H1 (cell line): ENCODE results near the gene SOCS6. TPM values are rescaled to one million over a fixed set of nuclear protein-coding genes. Genes with fewer than 3 reads are reported as not detected.

Experiments used
- CTCF ChIA-PET: fragments of 300-600 bp; sonication (Branson Sonifier 250); formaldehyde crosslinking; loops from one replicate; lab custom pipeline; 2021; ENCODE audit not compliant: partially characterized antibody; lab: Charles Lee
- POLR2A ChIA-PET: fragments of 300-600 bp; sonication (Branson Sonifier 250); formaldehyde crosslinking; loops from one replicate; lab custom pipeline; 2021; ENCODE audit warnings: inconsistent platforms; ENCODE audit not compliant: partially characterized antibody; lab: Charles Lee
- DNase-seq, 2 experiments: peaks; one replicate each; pipeline versions ENCODE4 v3.0.0 to v3.0.0-alpha.2; 2010 to 2022; ENCODE audit warnings: low spot score in 2 of 2, low read depth in 1 of 2, mixed read lengths in 1 of 2
- FAIRE-seq: peaks from 2 replicates; lab custom pipeline; 2011; peaks lifted over from hg19 to GRCh38; lab: Jason Lieb, UNC
- H2AFZ ChIP-seq: 2 replicates; pipeline ENCODE4 v1.8.1; 2012; ENCODE audit warnings: low read length, inconsistent platforms
- H2AK5ac ChIP-seq: 2 replicates; pipeline ENCODE4 v1.6.1; 2013; ENCODE audit warnings: low read depth, low read length
- H2BK120ac ChIP-seq: replicated peaks from 2 replicates; pipeline ENCODE3; 2013; ENCODE audit warnings: low read depth, low read length, inconsistent platforms
- H2BK12ac ChIP-seq: 2 replicates; pipeline ENCODE4 v1.6.1; 2013; ENCODE audit warnings: low read depth, low read length
- H2BK15ac ChIP-seq: 2 replicates; pipeline ENCODE4 v1.6.1; 2013; ENCODE audit warnings: low read length
- H2BK20ac ChIP-seq: 2 replicates; pipeline ENCODE4 v1.6.1; 2013; ENCODE audit warnings: low read length
- H2BK5ac ChIP-seq: 2 replicates; pipeline ENCODE4 v1.6.1; 2013; ENCODE audit warnings: low read depth, low read length
- H3K14ac ChIP-seq: 2 replicates; pipeline ENCODE4 v1.6.1; 2013; ENCODE audit warnings: inconsistent platforms; ENCODE audit not compliant: insufficient read length
- H3K18ac ChIP-seq: 2 replicates; pipeline ENCODE4 v1.6.1; 2013; ENCODE audit warnings: low read length; ENCODE audit errors: extremely low read depth
- H3K23ac ChIP-seq: 2 replicates; pipeline ENCODE4 v1.6.1; 2013; ENCODE audit warnings: inconsistent platforms; ENCODE audit not compliant: insufficient read length
- H3K23me2 ChIP-seq: 2 replicates; pipeline ENCODE4 v1.6.1; 2013; ENCODE audit warnings: low read depth, low read length
- H3K27ac ChIP-seq: 2 replicates; pipeline ENCODE4 v1.6.1; 2011; ENCODE audit warnings: low read depth, low read length, inconsistent platforms
- H3K27me3 ChIP-seq, 4 experiments: replicated peaks in 1 of 4; 1 replicate in 1 of 4; 2 replicates in 3 of 4; pipeline versions ENCODE4 v1.6.1 to v1.8.1; 2011 to 2013; ENCODE audit warnings: low read length in 3 of 4, mild to moderate bottlenecking in 3 of 4, inconsistent platforms in 2 of 4, mixed read lengths in 2 of 4, moderate library complexity in 1 of 4; ENCODE audit not compliant: control insufficient read depth in 3 of 4, insufficient read depth in 3 of 4; ENCODE audit errors: extremely low read depth in 1 of 4
- H3K36me3 ChIP-seq, 4 experiments: 2 replicates each; pipeline versions ENCODE4 v1.6.1 to v1.8.1; 2011 to 2013; ENCODE audit warnings: mild to moderate bottlenecking in 4 of 4, low read length in 3 of 4, moderate library complexity in 2 of 4, control low read depth in 1 of 4, inconsistent platforms in 1 of 4; ENCODE audit not compliant: insufficient read depth in 4 of 4, control insufficient read depth in 2 of 4
- H3K4ac ChIP-seq: replicated peaks from 2 replicates; pipeline ENCODE3; 2013; ENCODE audit warnings: low read length, low read depth, mixed read lengths, inconsistent platforms; ENCODE audit not compliant: insufficient read length
- H3K4me1 ChIP-seq, 4 experiments: replicated peaks in 1 of 4; 1 replicate in 1 of 4; 2 replicates in 3 of 4; pipeline versions ENCODE4 v1.6.1 to v1.8.1; 2011 to 2013; ENCODE audit warnings: low read length in 3 of 4, inconsistent platforms in 2 of 4, mixed read lengths in 1 of 4; ENCODE audit not compliant: insufficient read depth in 4 of 4, control insufficient read depth in 3 of 4
- H3K4me2 ChIP-seq, 2 experiments: 2 replicates each; pipeline versions ENCODE4 v1.6.1 to v1.8.1; 2011 to 2013; ENCODE audit warnings: low read depth in 2 of 2, low read length in 2 of 2, control low read depth in 1 of 2, inconsistent platforms in 1 of 2, mild to moderate bottlenecking in 1 of 2; ENCODE audit not compliant: insufficient read depth in 1 of 2
- H3K4me3 ChIP-seq, 4 experiments: fragments of 200-600, 300-600 bp in 1 of 4; sonication (generic), shearing (Covaris generic), sonication (Bioruptor Twin) in 1 of 4; 2 replicates each; pipeline versions ENCODE4 v1.5.1 to v1.8.1; 2011 to 2016; ENCODE audit warnings: low read length in 4 of 4, low read depth in 3 of 4, control low read depth in 2 of 4, inconsistent platforms in 2 of 4, mild to moderate bottlenecking in 2 of 4, mixed read lengths in 1 of 4, moderate library complexity in 1 of 4; ENCODE audit not compliant: insufficient read depth in 2 of 4; ENCODE audit errors: extremely low read depth in 1 of 4
- H3K56ac ChIP-seq: replicated peaks from 2 replicates; pipeline ENCODE3; 2013; ENCODE audit warnings: low read depth, mild to moderate bottlenecking, mixed read lengths, low read length, inconsistent platforms; ENCODE audit not compliant: insufficient read length
- H3K79me1 ChIP-seq: 2 replicates; pipeline ENCODE4 v1.6.1; 2013; ENCODE audit warnings: low read depth, low read length, control low read depth
- H3K79me2 ChIP-seq, 2 experiments: 2 replicates each; pipeline versions ENCODE4 v1.6.1 to v1.8.1; 2012 to 2013; ENCODE audit warnings: low read length in 2 of 2, mild to moderate bottlenecking in 2 of 2, inconsistent platforms in 1 of 2; ENCODE audit not compliant: insufficient read depth in 2 of 2, control insufficient read depth in 1 of 2
- H3K9ac ChIP-seq, 4 experiments: replicated peaks in 1 of 4; 1 replicate in 1 of 4; 2 replicates in 3 of 4; pipeline versions ENCODE4 v1.6.1 to v1.8.1; 2011 to 2013; ENCODE audit warnings: low read depth in 3 of 4, low read length in 3 of 4, control low read depth in 2 of 4, mild to moderate bottlenecking in 2 of 4, moderate library complexity in 2 of 4, inconsistent platforms in 1 of 4; ENCODE audit errors: extremely low read depth in 1 of 4
- H3K9me3 ChIP-seq, 2 experiments: 2 replicates each; pipeline versions ENCODE4 v1.6.1 to v1.8.1; 2012 to 2013; ENCODE audit warnings: mild to moderate bottlenecking in 2 of 2, moderate library complexity in 2 of 2, control low read depth in 1 of 2, inconsistent platforms in 1 of 2, low read depth in 1 of 2, low read length in 1 of 2, mixed read lengths in 1 of 2; ENCODE audit not compliant: insufficient read depth in 2 of 2
- H4K20me1 ChIP-seq, 2 experiments: replicated peaks in 1 of 2; 2 replicates each; pipeline versions ENCODE3 to v1.8.1; 2011 to 2013; ENCODE audit warnings: inconsistent platforms in 2 of 2, low read length in 2 of 2, mild to moderate bottlenecking in 1 of 2; ENCODE audit not compliant: insufficient read depth in 2 of 2, control insufficient read depth in 1 of 2
- H4K5ac ChIP-seq: 2 replicates; pipeline ENCODE4 v1.6.1; 2013; ENCODE audit warnings: low read length, low read depth, mixed read lengths, inconsistent platforms; ENCODE audit not compliant: insufficient read length
- H4K8ac ChIP-seq: 2 replicates; pipeline ENCODE4 v1.8.0; 2013; ENCODE audit warnings: mild to moderate bottlenecking, moderate library complexity, low read length, inconsistent platforms; ENCODE audit not compliant: insufficient read depth; ENCODE audit errors: extremely low read depth
- H4K91ac ChIP-seq: replicated peaks from 2 replicates; pipeline ENCODE3; 2013; ENCODE audit warnings: low read length, mixed read lengths, inconsistent platforms; ENCODE audit not compliant: insufficient read length
- CTCF ChIP-seq, 3 experiments: IDR thresholded peaks; 1 replicate in 2 of 3; 2 replicates in 1 of 3; pipeline versions ENCODE4 v1.5.1 to v1.6.1; 2011; ENCODE audit warnings: low read length in 3 of 3, mild to moderate bottlenecking in 3 of 3, inconsistent platforms in 2 of 3, low read depth in 1 of 3, moderate library complexity in 1 of 3; ENCODE audit not compliant: insufficient read depth in 1 of 3; ENCODE audit errors: control extremely low read depth in 1 of 3
- HDAC6 ChIP-seq: IDR thresholded peaks from one replicate; pipeline ENCODE4 v1.7.1; 2012; ENCODE audit warnings: low read depth, mild to moderate bottlenecking, inconsistent platforms, low read length, moderate library complexity
- RAD21 ChIP-seq, 2 experiments: IDR thresholded peaks in 1 of 2; conservative IDR thresholded peaks in 1 of 2; 2 replicates each; pipeline ENCODE4 v1.6.1; 2011; ENCODE audit warnings: low read depth in 2 of 2, low read length in 2 of 2, improper control_type of control experiment in 1 of 2, inconsistent platforms in 1 of 2, mild to moderate bottlenecking in 1 of 2, moderate library complexity in 1 of 2
- WGBS, 2 experiments: shearing (Covaris generic) in 1 of 2; methylation state at CpG; one replicate each; pipeline versions ENCODE4 v1.1.6 to v1.1.7; 2013 to 2015; ENCODE audit warnings: low lambda C conversion rate in 2 of 2, mixed read lengths in 2 of 2, inconsistent platforms in 1 of 2, low coverage in 1 of 2, missing lambda C conversion rate in 1 of 2; ENCODE audit not compliant: insufficient replicate concordance in 2 of 2, insufficient coverage in 1 of 2, insufficient read length in 1 of 2; ENCODE audit errors: extremely low coverage in 1 of 2, missing lambda C conversion rate in 1 of 2; 5-methylcytosine and 5-hydroxymethylcytosine counted together
- polyA plus RNA-seq, 7 experiments: library from polyadenylated mRNA; depleted of rRNA in 3 of 7; stranded (reverse) in 5 of 7; unstranded in 2 of 7; fragments of >200 nt in 5 of 7; fragments of 200-250 nt in 2 of 7; gene quantifications; 1 replicate in 5 of 7; 2 replicates in 1 of 7; 4 replicates in 1 of 7; pipeline versions ENCODE4 v1.2.1 to v1.2.3, GENCODE V29; 2011 to 2013; ENCODE audit warnings: missing spikeins in 2 of 7, mixed read lengths in 2 of 7
- total RNA-seq: library from RNA; stranded (reverse); fragmentation: NEBNext Ultra II Directional; extraction: Animal tissue kit (Norgen Biotek cat#: 25700); gene quantifications from 2 replicates; pipeline ENCODE4 v1.2.1, GENCODE V29; 2021

The SOCS6 gene
- total and polyA plus RNA-seq, 2 of the 8 experiments (the other 6 are each of a cell fraction or from before 2014, with no cell fraction given) = 9.1 to 22.9 TPM

GRCh38 chr18:70299393-70299792 is 10.5 kb downstream of the SOCS6 start:
- Histone ChIP-seq H3K4me1 (peaks cover 0 to 12% (median 9%) of the 10 kb centered on the region in 4 experiments; a peak in 5 of 7 replicates), H2BK5ac (0 out of 2 replicates have a peak overlapping the region, but pooled peaks have one; percentile 40), H3K36me3 (no peaks in the 10 kb centered on the region), H3K18ac (no peak overlapping the region), H4K20me1 (peaks cover 0 to 14% of the 10 kb centered on the region in 2 experiments)
- 73% methylated on average over 8 of the region's 8 CpGs; no CpG with 5 or more reads in 1 of the 2 experiments for WGBS, 2 experiments
- peak; percentile 57 to 71 for TF ChIP-seq RAD21 (IDR thresholded peaks at IDR 0.05 in 1 of 2, conservative IDR thresholded peaks at IDR 0.05 in 1 of 2; ENCODE audit: low read depth in 2 of 2, low read length in 2 of 2)
- no peak for TF ChIP-seq HDAC6
- peak in 2 of 3 experiments; percentile 19 to 20; a peak in 2 of 4 replicates for TF ChIP-seq CTCF (IDR thresholded peaks at IDR 0.05; ENCODE audit: control extremely low read depth in 1 of 3, insufficient read depth in 1 of 3, low read depth in 1 of 3, low read length in 3 of 3)
- TF ChIP-seq, all 59 proteins: peak for 2
- H2BK20ac ChIP-seq = no peak overlapping the region
- H2BK12ac ChIP-seq = no peak overlapping the region
- H4K5ac ChIP-seq = no peak overlapping the region
- no peak overlapping the region for H3K56ac ChIP-seq
- no peak overlapping the region for H2BK120ac ChIP-seq
- peaks cover 2% of the 10 kb centered on the region; the same call in 1 of the 2 replicates for H3K23me2 ChIP-seq
- H3K4ac ChIP-seq = no peak overlapping the region
- no peak overlapping the region for H3K14ac ChIP-seq
- H3K4me3 ChIP-seq = no peak overlapping the region; a peak in 1 of 8 replicates
- H3K23ac ChIP-seq = no peak overlapping the region
- no peak overlapping the region for H2AFZ ChIP-seq
- H3K79me2 ChIP-seq = peaks cover 16 to 100% of the 10 kb centered on the region in 2 experiments
- peak overlapping the region; percentile 38; the same call in 1 of the 2 replicates for H4K8ac ChIP-seq
- peaks cover 10% of the 10 kb centered on the region for H3K79me1 ChIP-seq
- H3K9me3 ChIP-seq = no peaks in the 10 kb centered on the region
- no peak overlapping the region for H2AK5ac ChIP-seq
- CTCF ChIA-PET = interaction anchor here (1.1 to 1.5 kb wide), 2 partner anchors 10 to 55 kb away, joined by 4 read pairs; no protein-coding TSS in a partner anchor
- no peak overlapping the region; a peak in 1 of 4 replicates for H3K4me2 ChIP-seq
- POLR2A ChIA-PET = no interaction called here
- no peak for DNase-seq
- no peak for FAIRE-seq
- H3K9ac ChIP-seq = no peak overlapping the region
- H4K91ac ChIP-seq = no peak overlapping the region
- no peak overlapping the region for H2BK15ac ChIP-seq
- H3K27me3 ChIP-seq = no peaks in the 10 kb centered on the region
- no peak overlapping the region for H3K27ac ChIP-seq
